Measurements from ENCODE around the gene PYCARD. TPM values are rescaled to one million over a fixed set of nuclear protein-coding genes. Genes with fewer than 3 reads are reported as not detected.

PYCARD gene
- total and polyA plus RNA-seq, 9 of the 15 experiments (the other 6 are each of a cell fraction or from before 2014, with no cell fraction given) = 1.3 to 28.4 (median 6.0) TPM

DNA sequence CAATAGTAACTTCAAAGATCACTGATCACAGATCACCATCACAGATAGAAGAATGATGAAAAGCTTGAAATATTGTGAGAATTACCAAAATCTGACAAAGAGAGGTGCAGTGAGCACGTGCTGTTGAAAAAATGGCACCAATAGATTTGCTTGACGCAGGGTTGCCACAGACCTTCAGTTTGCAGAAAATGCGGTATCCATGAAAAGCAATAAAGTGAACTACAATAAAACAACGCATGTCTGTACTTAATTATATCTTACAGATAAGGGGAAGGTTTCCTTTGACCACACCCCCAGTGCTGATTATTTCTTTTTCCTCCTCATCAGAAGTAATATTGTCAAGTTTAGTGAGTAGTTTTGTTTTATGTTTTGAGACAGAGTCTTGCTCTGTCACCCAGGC lies 35.5 kb upstream of the PYCARD start:
- no peak for FAIRE-seq
- Histone ChIP-seq H3K4me1 (replicated peaks in 1 of 2; ENCODE audit: control insufficient read depth in 2 of 2, insufficient read depth in 2 of 2, low read length in 2 of 2) (no peaks in the 10 kb centered on the region; a peak in 1 of 5 replicates), H2AFZ (ENCODE audit: low read depth, low read length) (no peak overlapping the region), H3K79me2 (ENCODE audit: control insufficient read depth, insufficient read depth, low read length) (no peaks in the 10 kb centered on the region), H3K4me3 (no peak overlapping the region), H3K9me1 (ENCODE audit: control insufficient read depth, insufficient read depth, low read length) (no peaks in the 10 kb centered on the region), H4K20me1 (replicated peaks; ENCODE audit: control insufficient read depth, insufficient read depth, low read length) (0 out of 2 replicates have a peak, but pooled peaks cover 2% of the 10 kb centered on the region), H3K27ac (ENCODE audit: extremely low read depth, low read depth, low read length) (no peak overlapping the region), H3K4me2 (ENCODE audit: insufficient read depth, low read length) (no peak overlapping the region), H3K36me3 (ENCODE audit: control insufficient read depth, insufficient read depth, low read length) (no peaks in the 10 kb centered on the region), H3K27me3 (ENCODE audit: control insufficient read depth in 2 of 2, insufficient read depth in 2 of 2, low read length in 2 of 2) (no peaks in the 10 kb centered on the region), H3K9me3 (replicated peaks; ENCODE audit: control insufficient read depth, insufficient read depth, low read depth, low read length) (no peaks in the 10 kb centered on the region), H3K9ac (ENCODE audit: insufficient read depth in 1 of 2, low read depth in 2 of 2, low read length in 2 of 2) (no peak overlapping the region)
- no TSS peak for BruUV-seq (replicated peaks)
- ChIA-PET POLR2A (no interaction called here), CTCF (ENCODE audit: low intra/inter-chr PET ratio) (no interaction called here)
- in situ Hi-C loops (cut with MboI) (no loop called here), intact Hi-C loops (cut with micrococcal nuclease) (no loop called here)
- WGBS (ENCODE audit: insufficient coverage, low coverage, missing lambda C conversion rate) = 76% methylated on average over 4 of the region's 4 CpGs
- no peak for DNase-seq (ENCODE audit: extremely low read depth in 1 of 4, low spot score in 3 of 4)
- TF ChIP-seq PURB (CRISPR knock-in tag; IDR thresholded peaks at IDR 0.05; ENCODE audit: low read depth) (no peak), PCBP2 (IDR thresholded peaks at IDR 0.05; ENCODE audit: low read depth, low read length, poor library complexity, severe bottlenecking) (no peak), ZNF764 (CRISPR knock-in tag; IDR thresholded peaks at IDR 0.05; ENCODE audit: low read depth) (no peak), SMARCE1 (IDR thresholded peaks at IDR 0.05) (no peak), ZNF644 (tag; IDR thresholded peaks at IDR 0.05; ENCODE audit: low read depth) (no peak), KAT7 (CRISPR knock-in tag; IDR thresholded peaks at IDR 0.05; ENCODE audit: borderline replicate concordance) (no peak), TARDBP (IDR thresholded peaks at IDR 0.05) (no peak)
- TF ChIP-seq, protein P1, sequence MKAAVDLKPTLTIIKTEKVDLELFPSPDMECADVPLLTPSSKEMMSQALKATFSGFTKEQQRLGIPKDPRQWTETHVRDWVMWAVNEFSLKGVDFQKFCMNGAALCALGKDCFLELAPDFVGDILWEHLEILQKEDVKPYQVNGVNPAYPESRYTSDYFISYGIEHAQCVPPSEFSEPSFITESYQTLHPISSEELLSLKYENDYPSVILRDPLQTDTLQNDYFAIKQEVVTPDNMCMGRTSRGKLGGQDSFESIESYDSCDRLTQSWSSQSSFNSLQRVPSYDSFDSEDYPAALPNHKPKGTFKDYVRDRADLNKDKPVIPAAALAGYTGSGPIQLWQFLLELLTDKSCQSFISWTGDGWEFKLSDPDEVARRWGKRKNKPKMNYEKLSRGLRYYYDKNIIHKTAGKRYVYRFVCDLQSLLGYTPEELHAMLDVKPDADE (conservative IDR thresholded peaks at IDR 0.05; ENCODE audit: control insufficient read depth, low read depth, low read length) = no peak
- TF ChIP-seq, protein P2, sequence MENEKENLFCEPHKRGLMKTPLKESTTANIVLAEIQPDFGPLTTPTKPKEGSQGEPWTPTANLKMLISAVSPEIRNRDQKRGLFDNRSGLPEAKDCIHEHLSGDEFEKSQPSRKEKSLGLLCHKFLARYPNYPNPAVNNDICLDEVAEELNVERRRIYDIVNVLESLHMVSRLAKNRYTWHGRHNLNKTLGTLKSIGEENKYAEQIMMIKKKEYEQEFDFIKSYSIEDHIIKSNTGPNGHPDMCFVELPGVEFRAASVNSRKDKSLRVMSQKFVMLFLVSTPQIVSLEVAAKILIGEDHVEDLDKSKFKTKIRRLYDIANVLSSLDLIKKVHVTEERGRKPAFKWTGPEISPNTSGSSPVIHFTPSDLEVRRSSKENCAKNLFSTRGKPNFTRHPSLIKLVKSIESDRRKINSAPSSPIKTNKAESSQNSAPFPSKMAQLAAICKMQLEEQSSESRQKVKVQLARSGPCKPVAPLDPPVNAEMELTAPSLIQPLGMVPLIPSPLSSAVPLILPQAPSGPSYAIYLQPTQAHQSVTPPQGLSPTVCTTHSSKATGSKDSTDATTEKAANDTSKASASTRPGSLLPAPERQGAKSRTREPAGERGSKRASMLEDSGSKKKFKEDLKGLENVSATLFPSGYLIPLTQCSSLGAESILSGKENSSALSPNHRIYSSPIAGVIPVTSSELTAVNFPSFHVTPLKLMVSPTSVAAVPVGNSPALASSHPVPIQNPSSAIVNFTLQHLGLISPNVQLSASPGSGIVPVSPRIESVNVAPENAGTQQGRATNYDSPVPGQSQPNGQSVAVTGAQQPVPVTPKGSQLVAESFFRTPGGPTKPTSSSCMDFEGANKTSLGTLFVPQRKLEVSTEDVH (IDR thresholded peaks at IDR 0.05; ENCODE audit: low read depth, partially characterized antibody) = no peak
- TF ChIP-seq, protein P3, sequence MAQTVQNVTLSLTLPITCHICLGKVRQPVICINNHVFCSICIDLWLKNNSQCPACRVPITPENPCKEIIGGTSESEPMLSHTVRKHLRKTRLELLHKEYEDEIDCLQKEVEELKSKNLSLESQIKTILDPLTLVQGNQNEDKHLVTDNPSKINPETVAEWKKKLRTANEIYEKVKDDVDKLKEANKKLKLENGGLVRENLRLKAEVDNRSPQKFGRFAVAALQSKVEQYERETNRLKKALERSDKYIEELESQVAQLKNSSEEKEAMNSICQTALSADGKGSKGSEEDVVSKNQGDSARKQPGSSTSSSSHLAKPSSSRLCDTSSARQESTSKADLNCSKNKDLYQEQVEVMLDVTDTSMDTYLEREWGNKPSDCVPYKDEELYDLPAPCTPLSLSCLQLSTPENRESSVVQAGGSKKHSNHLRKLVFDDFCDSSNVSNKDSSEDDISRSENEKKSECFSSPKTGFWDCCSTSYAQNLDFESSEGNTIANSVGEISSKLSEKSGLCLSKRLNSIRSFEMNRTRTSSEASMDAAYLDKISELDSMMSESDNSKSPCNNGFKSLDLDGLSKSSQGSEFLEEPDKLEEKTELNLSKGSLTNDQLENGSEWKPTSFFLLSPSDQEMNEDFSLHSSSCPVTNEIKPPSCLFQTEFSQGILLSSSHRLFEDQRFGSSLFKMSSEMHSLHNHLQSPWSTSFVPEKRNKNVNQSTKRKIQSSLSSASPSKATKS (CRISPR knock-in tag; IDR thresholded peaks at IDR 0.05) = no peak
- TF ChIP-seq, protein P4, sequence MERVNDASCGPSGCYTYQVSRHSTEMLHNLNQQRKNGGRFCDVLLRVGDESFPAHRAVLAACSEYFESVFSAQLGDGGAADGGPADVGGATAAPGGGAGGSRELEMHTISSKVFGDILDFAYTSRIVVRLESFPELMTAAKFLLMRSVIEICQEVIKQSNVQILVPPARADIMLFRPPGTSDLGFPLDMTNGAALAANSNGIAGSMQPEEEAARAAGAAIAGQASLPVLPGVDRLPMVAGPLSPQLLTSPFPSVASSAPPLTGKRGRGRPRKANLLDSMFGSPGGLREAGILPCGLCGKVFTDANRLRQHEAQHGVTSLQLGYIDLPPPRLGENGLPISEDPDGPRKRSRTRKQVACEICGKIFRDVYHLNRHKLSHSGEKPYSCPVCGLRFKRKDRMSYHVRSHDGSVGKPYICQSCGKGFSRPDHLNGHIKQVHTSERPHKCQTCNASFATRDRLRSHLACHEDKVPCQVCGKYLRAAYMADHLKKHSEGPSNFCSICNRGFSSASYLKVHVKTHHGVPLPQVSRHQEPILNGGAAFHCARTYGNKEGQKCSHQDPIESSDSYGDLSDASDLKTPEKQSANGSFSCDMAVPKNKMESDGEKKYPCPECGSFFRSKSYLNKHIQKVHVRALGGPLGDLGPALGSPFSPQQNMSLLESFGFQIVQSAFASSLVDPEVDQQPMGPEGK (CRISPR knock-in tag; IDR thresholded peaks at IDR 0.05; ENCODE audit: borderline replicate concordance) = no peak
- no peak for ATAC-seq

Measured in K562 (cell line).